ENCODE measurements around the gene L3MBTL4. TPM values are rescaled to one million over a fixed set of nuclear protein-coding genes. Genes with fewer than 3 reads are reported as not detected.

L3MBTL4 gene
- total RNA-seq, 2 experiments from 2014 or later: 0.29 to 0.31 TPM

DNA sequence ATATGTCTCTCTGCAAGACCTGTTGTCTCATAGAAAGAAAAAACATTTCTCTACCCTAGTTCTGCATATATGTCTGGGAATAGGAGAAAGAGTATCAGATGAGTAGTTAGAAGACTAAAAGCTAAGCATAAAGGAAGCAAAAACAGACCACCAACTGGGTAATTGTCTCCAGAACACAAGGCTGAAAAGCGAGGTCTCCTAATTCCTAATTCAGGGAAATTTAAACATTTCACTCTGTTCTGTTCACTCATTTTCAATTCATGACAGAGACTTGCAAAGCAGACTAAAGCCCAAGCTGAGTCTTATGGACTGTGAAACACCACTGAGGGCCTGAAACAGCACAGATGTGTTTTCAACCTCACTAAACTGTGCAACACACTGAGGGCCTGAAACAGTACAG, 294.9 kb downstream of the L3MBTL4 start:
- POLR2A ChIA-PET: no interaction called here
- Mint-ChIP-seq H3K4me1 (ENCODE audit: low read depth) (no peaks in the 10 kb centered on the region), H3K9me3 (peaks cover 2% of the 10 kb centered on the region), H3K4me3 (no peak overlapping the region), H3K36me3 (no peaks in the 10 kb centered on the region), H3K27me3 (no peaks in the 10 kb centered on the region), H3K27ac (no peak overlapping the region)
- CTCF ChIA-PET: no interaction called here
- intact Hi-C loops (cut with micrococcal nuclease): no loop called here
- DNase-seq: no peak

DNA sequence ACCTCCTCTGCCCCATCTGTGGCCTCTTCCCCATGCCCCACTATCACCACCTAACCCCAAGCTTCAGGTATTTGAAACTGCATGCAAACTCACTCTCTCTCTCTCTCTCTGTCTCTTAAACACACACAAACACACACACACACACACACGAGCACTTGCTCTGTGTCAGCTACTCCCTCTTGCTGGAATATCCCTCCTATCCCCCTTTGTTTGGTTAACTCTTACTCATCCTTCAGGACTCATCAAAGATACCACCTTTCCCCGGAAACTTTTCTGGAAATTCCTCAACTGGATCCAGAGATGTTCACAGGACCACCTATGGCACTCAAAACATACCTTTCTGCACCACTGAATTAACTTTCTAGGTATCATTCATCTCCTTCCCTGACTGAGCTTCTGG, 296.6 kb downstream of the L3MBTL4 start:
- Mint-ChIP-seq H3K27ac (no peak overlapping the region), H3K4me1 (ENCODE audit: low read depth) (no peaks in the 10 kb centered on the region), H3K27me3 (no peaks in the 10 kb centered on the region), H3K36me3 (no peaks in the 10 kb centered on the region), H3K4me3 (no peak overlapping the region), H3K9me3 (peaks cover 2% of the 10 kb centered on the region)
- CTCF ChIA-PET: no interaction called here
- POLR2A ChIA-PET: no interaction called here
- intact Hi-C loops (cut with micrococcal nuclease): no loop called here
- DNase-seq: no peak

DNA sequence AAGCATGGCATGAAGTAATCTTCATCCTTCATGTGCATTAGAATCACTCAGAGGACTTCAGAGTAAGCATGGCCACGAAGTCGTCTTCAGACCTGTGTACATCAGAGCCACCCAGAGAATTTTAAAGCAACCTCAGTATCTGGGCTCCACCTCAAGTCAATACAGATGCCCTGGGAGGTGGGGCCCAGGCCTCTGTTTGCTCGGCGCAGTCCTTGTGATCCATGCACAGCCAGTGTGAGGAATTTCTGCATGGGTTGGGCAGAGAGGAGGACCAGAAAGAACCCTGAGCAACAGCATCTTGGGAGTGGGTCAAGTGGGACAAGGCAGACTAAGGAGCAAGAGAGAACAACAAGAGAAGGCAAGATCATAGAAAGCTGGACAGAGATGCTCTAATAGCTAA, 299.0 kb downstream of the L3MBTL4 start:
- intact Hi-C loops (cut with micrococcal nuclease): no loop called here
- H3K9me3 Mint-ChIP-seq: no peaks in the 10 kb centered on the region
- no peak for DNase-seq
- H3K4me3 Mint-ChIP-seq: no peak overlapping the region
- H3K27ac Mint-ChIP-seq: no peak overlapping the region
- H3K27me3 Mint-ChIP-seq: no peaks in the 10 kb centered on the region
- CTCF ChIA-PET: no interaction called here
- no peaks in the 10 kb centered on the region for H3K36me3 Mint-ChIP-seq
- no peaks in the 10 kb centered on the region for H3K4me1 Mint-ChIP-seq (ENCODE audit: low read depth)
- POLR2A ChIA-PET: no interaction called here

DNA sequence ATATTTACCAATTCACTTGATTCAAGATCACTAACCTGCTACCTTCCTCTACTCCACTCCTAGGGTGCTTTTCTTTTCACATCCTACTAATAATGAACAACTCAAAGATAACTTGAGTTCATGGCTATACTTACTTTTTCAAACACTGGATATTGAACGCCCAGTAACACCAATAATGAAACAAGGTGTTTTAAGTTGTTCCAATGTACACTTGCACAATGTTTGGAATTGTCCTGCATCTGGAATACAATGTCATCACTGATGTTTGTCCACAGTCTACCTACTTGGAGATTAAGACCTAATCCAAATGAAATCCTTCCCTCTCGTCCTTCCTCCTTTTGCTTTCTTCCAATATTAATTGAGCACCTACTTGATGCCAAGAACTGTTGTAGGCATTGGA, 301.1 kb downstream of the L3MBTL4 start:
- ChIA-PET POLR2A (no interaction called here), CTCF (no interaction called here)
- no peaks in the 10 kb centered on the region for H3K36me3 Mint-ChIP-seq
- H3K27me3 Mint-ChIP-seq: no peaks in the 10 kb centered on the region
- DNase-seq: no peak
- no peak overlapping the region for H3K27ac Mint-ChIP-seq
- H3K4me1 Mint-ChIP-seq (ENCODE audit: low read depth): no peaks in the 10 kb centered on the region
- no peak overlapping the region for H3K4me3 Mint-ChIP-seq
- intact Hi-C loops (cut with micrococcal nuclease): no loop called here
- no peaks in the 10 kb centered on the region for H3K9me3 Mint-ChIP-seq

DNA sequence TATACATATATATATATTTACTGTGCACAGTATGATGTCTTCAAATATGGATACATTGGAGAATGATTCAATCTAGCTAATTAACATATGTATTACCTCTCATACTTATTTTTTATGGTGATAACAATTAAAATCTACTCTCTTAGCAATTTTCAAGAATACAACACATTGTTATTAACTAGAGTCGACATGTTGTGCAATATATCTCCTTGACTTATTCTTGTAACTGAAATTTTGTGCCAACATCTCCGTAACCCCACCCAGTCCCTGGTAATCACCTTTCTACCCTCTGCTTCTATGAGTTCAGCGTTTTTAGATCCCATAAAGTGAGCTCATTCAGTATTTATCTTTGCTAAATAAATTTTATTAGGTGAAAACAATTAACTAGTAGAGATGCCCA, 303.0 kb downstream of the L3MBTL4 start:
- H3K27me3 Mint-ChIP-seq: no peaks in the 10 kb centered on the region
- no peaks in the 10 kb centered on the region for H3K9me3 Mint-ChIP-seq
- no peak overlapping the region for H3K27ac Mint-ChIP-seq
- no peak for DNase-seq
- POLR2A ChIA-PET: no interaction called here
- intact Hi-C loops (cut with micrococcal nuclease): no loop called here
- no peak overlapping the region for H3K4me3 Mint-ChIP-seq
- H3K4me1 Mint-ChIP-seq (ENCODE audit: low read depth): no peaks in the 10 kb centered on the region
- H3K36me3 Mint-ChIP-seq: no peaks in the 10 kb centered on the region
- CTCF ChIA-PET: no interaction called here

DNA sequence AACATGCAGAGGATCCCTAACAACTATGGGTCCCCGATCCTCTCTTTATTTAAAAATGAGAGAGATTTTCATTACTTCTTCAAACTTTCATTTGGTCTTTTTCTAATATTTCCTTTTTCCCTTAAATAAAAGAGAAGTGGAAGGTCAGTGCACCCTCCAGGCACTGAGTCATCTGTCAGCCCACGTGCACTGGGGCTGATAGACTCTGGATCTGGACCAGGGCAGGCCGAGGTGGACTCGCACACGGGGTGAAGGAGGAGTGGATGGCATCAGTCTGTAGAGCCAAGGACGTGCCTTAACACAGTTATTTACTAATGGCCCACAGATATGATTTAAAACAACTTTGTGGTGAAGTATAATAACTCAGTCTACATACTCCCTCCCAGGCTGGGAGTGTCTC, 305.0 kb downstream of the L3MBTL4 start:
- no peaks in the 10 kb centered on the region for H3K36me3 Mint-ChIP-seq
- H3K4me3 Mint-ChIP-seq: no peak overlapping the region
- H3K27ac Mint-ChIP-seq: no peak overlapping the region
- H3K9me3 Mint-ChIP-seq: no peaks in the 10 kb centered on the region
- POLR2A ChIA-PET: no interaction called here
- intact Hi-C loops (cut with micrococcal nuclease): no loop called here
- no peaks in the 10 kb centered on the region for H3K4me1 Mint-ChIP-seq (ENCODE audit: low read depth)
- no peaks in the 10 kb centered on the region for H3K27me3 Mint-ChIP-seq
- CTCF ChIA-PET: no interaction called here
- DNase-seq: no peak

DNA sequence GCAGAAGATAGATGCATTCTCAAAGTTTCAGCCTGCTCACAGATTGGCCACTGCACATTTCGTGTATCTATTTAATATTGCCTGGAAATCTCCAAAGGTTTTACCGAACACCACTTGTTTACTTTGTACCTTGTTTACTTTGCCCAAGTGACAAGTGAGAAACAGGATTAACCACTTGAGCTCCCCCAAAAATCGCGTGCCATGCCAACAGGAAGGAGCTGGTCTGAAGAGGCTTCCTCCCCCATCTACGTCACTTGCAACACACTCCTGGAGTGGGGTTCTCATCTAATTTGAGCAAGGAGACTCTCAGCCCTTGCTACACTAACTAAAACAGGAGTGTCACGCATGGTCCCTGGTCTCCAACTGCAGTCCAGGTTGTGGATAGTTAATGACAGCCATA, 306.9 kb downstream of the L3MBTL4 start:
- H3K4me1 Mint-ChIP-seq (ENCODE audit: low read depth): no peaks in the 10 kb centered on the region
- POLR2A ChIA-PET: no interaction called here

DNA sequence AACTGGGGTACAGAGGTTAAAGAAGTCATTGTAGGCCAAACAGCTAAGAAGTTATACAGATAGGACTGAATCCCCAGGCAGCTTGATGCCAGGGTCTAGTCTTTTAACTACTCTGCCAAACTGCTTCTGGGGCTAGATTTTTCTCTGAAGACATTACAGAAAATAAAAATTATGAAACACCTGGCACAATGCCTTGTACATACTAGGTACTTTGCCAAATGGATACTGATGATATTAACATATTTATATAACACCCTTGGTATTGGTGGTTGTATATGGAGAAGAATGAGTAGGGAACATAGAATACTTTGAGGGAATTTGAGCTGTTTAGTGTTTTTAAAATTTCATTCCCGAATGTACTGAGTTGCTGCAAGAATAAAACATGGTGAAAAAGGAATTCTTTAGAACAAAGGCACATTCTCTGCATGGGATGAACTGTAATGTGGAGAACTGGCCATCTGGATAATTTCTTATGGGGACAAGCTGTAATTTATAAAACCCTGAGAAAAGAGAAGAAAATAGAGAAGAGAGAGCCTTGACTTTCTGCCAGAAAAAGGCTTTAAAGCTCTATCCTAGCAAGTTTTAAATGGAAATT, 308.5 kb downstream of the L3MBTL4 start:
- H3K4me1 Mint-ChIP-seq (ENCODE audit: low read depth): no peaks in the 10 kb centered on the region
- DNase-seq: no peak
- ChIA-PET POLR2A (interaction anchor here (0.9 kb wide), 1 partner anchor 292 kb away, joined by 3 read pairs; no protein-coding TSS in a partner anchor), CTCF (no interaction called here)
- intact Hi-C loops (cut with micrococcal nuclease): no loop called here
- H3K36me3 Mint-ChIP-seq: no peaks in the 10 kb centered on the region
- H3K9me3 Mint-ChIP-seq: no peaks in the 10 kb centered on the region
- H3K4me3 Mint-ChIP-seq: no peak overlapping the region
- no peak overlapping the region for H3K27ac Mint-ChIP-seq
- no peaks in the 10 kb centered on the region for H3K27me3 Mint-ChIP-seq

More for the DNA sequence above, 306.9 kb downstream of the L3MBTL4 start:
- intact Hi-C loops (cut with micrococcal nuclease): no loop called here
- CTCF ChIA-PET: no interaction called here
- Mint-ChIP-seq H3K4me3 (no peak overlapping the region), H3K27ac (no peak overlapping the region), H3K36me3 (no peaks in the 10 kb centered on the region), H3K9me3 (no peaks in the 10 kb centered on the region), H3K27me3 (no peaks in the 10 kb centered on the region)
- DNase-seq: no peak

DNA sequence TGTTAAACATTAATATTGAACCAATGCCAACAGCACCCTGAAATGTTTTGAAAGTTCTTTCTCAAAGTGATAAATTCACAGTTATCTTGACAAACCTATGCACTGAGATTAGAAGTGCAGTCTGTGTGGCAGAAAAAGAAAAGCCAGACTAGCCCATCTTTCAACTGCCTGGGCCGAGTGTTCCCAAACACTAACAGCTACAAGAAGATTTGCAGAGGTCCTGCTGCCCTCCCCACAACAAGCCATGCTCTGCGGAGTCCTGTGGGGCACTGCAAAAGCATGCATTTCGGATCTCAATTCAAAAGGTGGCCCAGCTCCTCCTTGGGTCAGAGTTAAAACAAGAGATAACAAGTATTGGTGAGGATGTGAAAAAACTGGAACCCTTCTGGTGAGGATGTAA, 311.0 kb downstream of the L3MBTL4 start:
- POLR2A ChIA-PET: no interaction called here
- no peaks in the 10 kb centered on the region for H3K9me3 Mint-ChIP-seq
- CTCF ChIA-PET: no interaction called here
- no peak for DNase-seq
- no peaks in the 10 kb centered on the region for H3K4me1 Mint-ChIP-seq (ENCODE audit: low read depth)
- no peak overlapping the region for H3K27ac Mint-ChIP-seq
- no peaks in the 10 kb centered on the region for H3K27me3 Mint-ChIP-seq
- H3K36me3 Mint-ChIP-seq: no peaks in the 10 kb centered on the region
- no peak overlapping the region for H3K4me3 Mint-ChIP-seq
- intact Hi-C loops (cut with micrococcal nuclease): no loop called here

DNA sequence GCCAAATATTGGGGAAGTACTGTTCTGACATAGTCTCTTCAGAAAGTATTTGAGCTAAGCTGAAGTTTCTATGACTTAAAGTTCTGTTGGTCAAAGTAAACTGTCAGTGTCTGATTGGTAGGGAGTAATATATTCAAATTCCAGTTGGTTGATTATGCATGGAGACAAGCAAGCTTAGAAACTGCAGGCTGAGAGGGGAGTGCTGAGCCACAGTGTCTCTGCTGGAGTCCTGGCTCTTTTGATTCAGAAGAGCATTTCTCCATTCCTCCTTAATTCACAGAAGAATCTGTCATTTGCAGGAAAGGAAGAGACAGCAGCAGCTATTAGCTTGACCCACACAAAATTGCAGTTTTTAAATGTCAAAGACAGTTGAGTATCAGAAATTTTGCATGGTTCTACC, 318.0 kb downstream of the L3MBTL4 start:
- H3K9me3 Mint-ChIP-seq: no peaks in the 10 kb centered on the region
- ChIA-PET POLR2A (no interaction called here), CTCF (no interaction called here)
- H3K4me3 Mint-ChIP-seq: no peak overlapping the region
- no peaks in the 10 kb centered on the region for H3K4me1 Mint-ChIP-seq (ENCODE audit: low read depth)
- no peaks in the 10 kb centered on the region for H3K27me3 Mint-ChIP-seq
- DNase-seq: no peak
- H3K36me3 Mint-ChIP-seq: no peaks in the 10 kb centered on the region
- no peak overlapping the region for H3K27ac Mint-ChIP-seq
- intact Hi-C loops (cut with micrococcal nuclease): no loop called here

DNA sequence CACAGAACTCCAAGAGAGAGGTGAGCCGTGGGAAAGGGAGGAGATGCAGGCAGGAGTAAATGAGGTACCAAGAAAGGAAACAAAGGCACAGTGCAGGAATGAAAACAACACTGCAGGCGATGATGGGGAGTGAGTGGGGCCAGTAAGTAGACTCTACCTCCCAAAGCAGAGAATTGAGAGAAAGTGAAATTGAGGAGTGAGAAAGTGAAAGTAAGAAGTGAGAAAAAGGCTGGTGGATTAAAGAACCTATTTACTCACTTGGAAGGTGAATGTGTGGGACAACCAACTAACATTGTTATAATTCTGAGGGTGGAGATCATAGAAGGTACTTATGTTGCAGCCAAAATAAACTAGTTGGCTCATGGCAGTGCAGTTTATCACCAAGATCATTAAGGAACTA, 326.3 kb downstream of the L3MBTL4 start:
- no peak overlapping the region for H3K27ac Mint-ChIP-seq
- ChIA-PET POLR2A (no interaction called here), CTCF (no interaction called here)
- no peaks in the 10 kb centered on the region for H3K36me3 Mint-ChIP-seq
- H3K4me1 Mint-ChIP-seq (ENCODE audit: low read depth): no peaks in the 10 kb centered on the region
- no peak overlapping the region for H3K4me3 Mint-ChIP-seq
- no peak for DNase-seq
- intact Hi-C loops (cut with micrococcal nuclease): no loop called here
- H3K27me3 Mint-ChIP-seq: no peaks in the 10 kb centered on the region
- H3K9me3 Mint-ChIP-seq: no peaks in the 10 kb centered on the region

DNA sequence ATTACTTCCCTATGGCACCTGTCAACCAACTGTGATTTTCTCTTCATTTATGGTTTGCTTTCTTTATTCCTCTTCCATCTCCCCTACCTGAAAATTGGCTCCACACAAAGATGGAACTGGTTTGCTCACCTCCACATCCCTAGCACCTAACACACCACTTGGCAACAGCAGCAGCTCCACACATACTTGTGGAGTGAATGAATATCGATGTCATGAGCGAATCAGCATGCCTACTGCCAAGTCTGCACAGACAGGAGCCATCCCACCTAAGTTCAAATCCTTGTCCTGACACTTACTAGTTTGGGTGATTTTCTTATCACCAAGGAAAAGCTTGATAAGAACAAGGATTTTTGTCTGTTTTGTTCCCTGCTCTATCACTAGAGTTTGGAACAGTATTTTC, 328.0 kb downstream of the L3MBTL4 start:
- H3K9me3 Mint-ChIP-seq: no peaks in the 10 kb centered on the region

DNA sequence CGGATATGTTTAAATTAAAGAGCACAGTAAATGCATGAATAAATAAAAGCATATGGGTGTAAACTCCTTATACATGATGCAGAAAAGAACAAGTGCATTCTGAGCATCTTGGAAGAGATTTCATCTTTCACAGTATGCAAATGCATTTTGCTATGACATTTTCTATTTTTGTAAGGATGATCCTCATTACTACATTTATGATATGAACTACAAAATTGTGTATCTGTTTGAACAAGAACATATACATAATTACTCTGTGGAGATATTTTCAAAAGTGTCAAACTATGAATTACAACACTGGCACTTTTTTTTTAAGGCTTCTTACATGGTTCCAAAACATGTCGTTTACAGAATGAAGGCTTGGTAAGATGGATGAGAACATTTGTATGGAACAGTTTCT, 335.3 kb downstream of the L3MBTL4 start:
- CTCF ChIA-PET: no interaction called here
- DNase-seq: no peak

More for the DNA sequence above, 328.0 kb downstream of the L3MBTL4 start:
- no peak overlapping the region for H3K4me3 Mint-ChIP-seq
- H3K4me1 Mint-ChIP-seq (ENCODE audit: low read depth): no peaks in the 10 kb centered on the region
- no peak overlapping the region for H3K27ac Mint-ChIP-seq
- no peaks in the 10 kb centered on the region for H3K27me3 Mint-ChIP-seq
- ChIA-PET CTCF (no interaction called here), POLR2A (no interaction called here)
- H3K36me3 Mint-ChIP-seq: no peaks in the 10 kb centered on the region
- no peak for DNase-seq
- intact Hi-C loops (cut with micrococcal nuclease): no loop called here

DNA sequence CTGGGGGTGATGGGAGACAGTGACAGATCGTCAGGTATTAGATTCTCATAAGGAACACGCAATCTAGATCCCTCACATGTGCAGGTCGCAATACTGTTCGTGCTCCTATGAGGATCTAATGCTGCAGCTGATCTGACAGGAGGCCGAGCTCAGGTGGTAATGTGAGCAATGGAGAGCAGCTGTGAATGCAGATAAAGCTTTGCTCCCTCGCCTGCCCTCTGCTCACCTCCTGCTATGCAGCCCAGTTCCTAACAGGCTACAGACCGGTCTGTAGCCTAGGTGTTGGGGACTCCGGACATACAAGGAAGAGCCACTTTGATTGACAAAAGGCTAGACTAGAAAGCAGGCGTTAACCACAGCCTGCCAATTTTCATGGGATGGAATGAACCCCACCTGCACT, 335.8 kb downstream of the L3MBTL4 start:
- Mint-ChIP-seq H3K36me3 (no peaks in the 10 kb centered on the region), H3K4me3 (no peak overlapping the region), H3K27ac (no peak overlapping the region), H3K4me1 (ENCODE audit: low read depth) (no peaks in the 10 kb centered on the region), H3K27me3 (no peaks in the 10 kb centered on the region), H3K9me3 (no peaks in the 10 kb centered on the region)
- POLR2A ChIA-PET: no interaction called here
- no peak for DNase-seq
- CTCF ChIA-PET: no interaction called here
- intact Hi-C loops (cut with micrococcal nuclease): no loop called here

More for the DNA sequence above, 335.3 kb downstream of the L3MBTL4 start:
- no peaks in the 10 kb centered on the region for H3K9me3 Mint-ChIP-seq
- no peaks in the 10 kb centered on the region for H3K36me3 Mint-ChIP-seq
- no peak overlapping the region for H3K27ac Mint-ChIP-seq
- intact Hi-C loops (cut with micrococcal nuclease): no loop called here
- H3K4me1 Mint-ChIP-seq (ENCODE audit: low read depth): no peaks in the 10 kb centered on the region
- H3K27me3 Mint-ChIP-seq: no peaks in the 10 kb centered on the region
- POLR2A ChIA-PET: no interaction called here
- H3K4me3 Mint-ChIP-seq: no peak overlapping the region

Measured in activated CD4-positive, alpha-beta memory T cell treated with anti-CD3 and anti-CD28 coated beads for 36 hours (primary cell).